HepG2 (cell line): ENCODE data around the gene C9orf40. TPM values are rescaled to one million over a fixed set of nuclear protein-coding genes. Genes with fewer than 3 reads are reported as not detected.

ENCODE experiments used
- CEBPG ChIP-seq: IDR thresholded peaks from 2 replicates; pipeline ENCODE4 v1.6.1; 2016
- IKZF5 ChIP-seq: IDR thresholded peaks from 2 replicates; pipeline ENCODE4 v1.6.1; 2018; ENCODE audit warnings: missing genetic modification reagents, mild to moderate bottlenecking, missing compliant biosample characterization
- JARID2 ChIP-seq: sonication (generic); formaldehyde crosslinking; IDR thresholded peaks from 2 replicates; pipeline ENCODE4 v1.8.1; 2023; ENCODE audit warnings: missing genetic modification reagents, inconsistent platforms; ENCODE audit not compliant: insufficient replicate concordance
- JUND ChIP-seq: sonication (generic); formaldehyde crosslinking; IDR thresholded peaks from 2 replicates; pipeline ENCODE4 v1.8.0; 2022; ENCODE audit warnings: mild to moderate bottlenecking, missing genetic modification reagents
- KDM3A ChIP-seq: IDR thresholded peaks from 2 replicates; pipeline ENCODE4 v1.6.1; 2018; ENCODE audit warnings: low read depth, missing compliant biosample characterization
- KLF6 ChIP-seq: IDR thresholded peaks from 2 replicates; pipeline ENCODE4 v1.8.0; 2016; ENCODE audit warnings: missing biosample characterization, missing genetic modification reagents
- LBX2 ChIP-seq: sonication (generic); formaldehyde crosslinking; IDR thresholded peaks from 2 replicates; pipeline ENCODE4 v1.5.0; 2020; ENCODE audit warnings: missing genetic modification reagents, mild to moderate bottlenecking, borderline replicate concordance
- MAFF ChIP-seq: IDR thresholded peaks from 2 replicates; pipeline ENCODE4 v1.6.1; 2011; ENCODE audit warnings: low read depth, low read length, improper control_type of control experiment
- MAZ ChIP-seq, 2 experiments: sonication (generic) in 1 of 2; formaldehyde crosslinking in 1 of 2; IDR thresholded peaks; 2 replicates each; pipeline versions ENCODE4 v1.5.0 to v1.6.1; 2012 to 2020; ENCODE audit warnings: low read depth in 2 of 2, mild to moderate bottlenecking in 2 of 2, borderline replicate concordance in 1 of 2, improper control_type of control experiment in 1 of 2, low read length in 1 of 2, missing genetic modification reagents in 1 of 2, moderate library complexity in 1 of 2
- MIER2 ChIP-seq: IDR thresholded peaks from 2 replicates; pipeline ENCODE4 v1.6.1; 2016; ENCODE audit warnings: missing biosample characterization, missing genetic modification reagents
- MIER3 ChIP-seq: IDR thresholded peaks from 2 replicates; pipeline ENCODE4 v1.6.1; 2016; ENCODE audit warnings: missing compliant biosample characterization, borderline replicate concordance
- NPAS2 ChIP-seq: sonication (generic); formaldehyde crosslinking; IDR thresholded peaks from 2 replicates; pipeline ENCODE4 v1.8.0; 2022; ENCODE audit warnings: mild to moderate bottlenecking, missing genetic modification reagents, borderline replicate concordance
- PHB2 ChIP-seq: fragments of 450-650 bp; IDR thresholded peaks from 2 replicates; pipeline ENCODE4 v1.6.1; 2018; ENCODE audit not compliant: partially characterized antibody
- PHF21A ChIP-seq: sonication (generic); formaldehyde crosslinking; IDR thresholded peaks from 2 replicates; pipeline ENCODE4 v1.5.0; 2020; ENCODE audit warnings: mild to moderate bottlenecking, missing genetic modification reagents
- SALL2 ChIP-seq: sonication (generic); formaldehyde crosslinking; IDR thresholded peaks from 2 replicates; pipeline ENCODE4 v1.8.1; 2023; ENCODE audit warnings: mild to moderate bottlenecking, missing genetic modification reagents, inconsistent platforms
- SNAPC5 ChIP-seq: sonication (generic); formaldehyde crosslinking; IDR thresholded peaks from 2 replicates; pipeline ENCODE4 v1.8.1; 2023; ENCODE audit warnings: mild to moderate bottlenecking, missing genetic modification reagents, borderline replicate concordance
- ZFAT ChIP-seq: sonication (generic); formaldehyde crosslinking; conservative IDR thresholded peaks from 2 replicates; pipeline ENCODE4 v1.8.1; 2023; ENCODE audit warnings: missing genetic modification reagents, inconsistent platforms
- ZNF552 ChIP-seq: sonication (generic); formaldehyde crosslinking; IDR thresholded peaks from 2 replicates; pipeline ENCODE4 v1.9.0; 2022; ENCODE audit warnings: missing genetic modification reagents, mild to moderate bottlenecking, borderline replicate concordance
- ZNF564 ChIP-seq: sonication (generic); formaldehyde crosslinking; IDR thresholded peaks from 2 replicates; pipeline ENCODE4 v1.8.1; 2023; ENCODE audit warnings: mild to moderate bottlenecking, missing genetic modification reagents
- ZNF709 ChIP-seq: sonication (generic); formaldehyde crosslinking; IDR thresholded peaks from 2 replicates; pipeline ENCODE4 v1.5.0; 2020; ENCODE audit warnings: mild to moderate bottlenecking, missing genetic modification reagents
- ZNF784 ChIP-seq: sonication (generic); formaldehyde crosslinking; IDR thresholded peaks from 2 replicates; pipeline ENCODE4 v1.5.1; 2020; ENCODE audit warnings: missing genetic modification reagents, mild to moderate bottlenecking, borderline replicate concordance
- ZNF788 ChIP-seq: sonication (generic); formaldehyde crosslinking; IDR thresholded peaks from 2 replicates; pipeline ENCODE4 v1.5.0; 2020; ENCODE audit warnings: mild to moderate bottlenecking, missing genetic modification reagents, borderline replicate concordance
- ZNF878 ChIP-seq: sonication (generic); formaldehyde crosslinking; IDR thresholded peaks from 2 replicates; pipeline ENCODE4 v1.8.1; 2023; ENCODE audit warnings: mild to moderate bottlenecking, missing genetic modification reagents, moderate library complexity
- polyA plus RNA-seq, 8 experiments: library from polyadenylated mRNA; depleted of rRNA in 3 of 8; stranded (reverse) in 7 of 8; unstranded in 1 of 8; fragments of >200 nt; fragmentation: Illumina TruSeq in 4 of 8; extraction: Trizol in 4 of 8; gene quantifications; 2 replicates each; pipeline versions ENCODE4 v1.2.1 to v1.2.3, GENCODE V29; 2011 to 2016; ENCODE audit warnings: low read depth in 4 of 8, missing spikeins in 1 of 8, mixed read lengths in 1 of 8; ENCODE audit not compliant: insufficient read depth in 1 of 8
- total RNA-seq, 5 experiments: library from RNA; depleted of rRNA; stranded (reverse); fragments of >200 nt; fragmentation: Illumina TruSeq; extraction: Trizol; gene quantifications; 2 replicates each; pipeline ENCODE4 v1.2.3, GENCODE V29; 2016; ENCODE audit warnings: low read depth in 1 of 5
- TF ChIP-seq, protein P1 (sequence below): sonication (generic); formaldehyde crosslinking; IDR thresholded peaks from 2 replicates; pipeline ENCODE4 v1.4.0; 2020; ENCODE audit warnings: missing genetic modification reagents, low read depth, mild to moderate bottlenecking, borderline replicate concordance
- TF ChIP-seq, protein P2 (sequence below): conservative IDR thresholded peaks from 2 replicates; pipeline ENCODE4 v1.6.1; 2018; ENCODE audit warnings: missing genetic modification reagents

Gene C9orf40
- total and polyA plus RNA-seq, 2 of the 13 experiments (the other 11 are each of a cell fraction or from before 2014, with no cell fraction given): 3.0 to 13.5 TPM

DNA sequence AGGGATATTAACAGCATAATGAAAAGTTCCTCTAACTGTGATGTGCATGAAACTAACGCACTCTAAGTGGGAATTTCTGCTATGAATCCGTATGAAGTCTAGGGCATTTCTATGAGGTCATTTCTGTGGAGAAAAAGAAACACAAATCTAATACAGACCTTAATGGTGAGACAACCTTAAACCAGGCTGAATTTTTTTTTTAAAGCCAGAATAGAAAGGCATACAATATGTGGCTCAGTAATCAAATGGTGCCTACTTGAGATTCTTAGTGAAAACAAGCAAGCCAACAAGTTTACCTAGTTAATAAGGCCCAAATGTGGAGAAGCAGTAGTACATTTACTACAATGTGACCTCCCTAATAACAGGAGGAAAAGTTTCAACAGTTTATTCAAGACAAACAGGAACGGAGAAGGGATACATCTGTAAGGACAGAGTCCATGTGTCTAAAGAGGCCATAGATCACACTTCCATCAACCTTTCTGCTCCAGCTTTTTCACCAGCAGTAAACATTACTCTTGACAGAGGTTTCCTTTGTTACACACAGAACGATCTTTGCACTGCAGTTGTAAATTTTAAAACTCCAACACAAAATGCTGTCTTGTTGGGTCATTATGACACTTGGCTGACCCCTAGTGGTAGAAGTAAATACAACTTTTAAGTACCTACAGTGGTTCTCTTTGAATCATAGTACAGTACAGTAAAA, 49.2 kb upstream of the C9orf40 start (continued):
- TF ChIP-seq LBX2 (no peak), ZNF788 (CRISPR knock-in tag) (no peak), ZNF878 (peak; percentile 66; the same call in 1 of the 2 replicates), ZNF552 (CRISPR knock-in tag) (no peak), ZNF564 (no peak), IKZF5 (peak; percentile 92), MAFF (0 out of 2 replicates have a peak, but pooled peaks have one; percentile 6), MAZ (IDR thresholded peaks at IDR 0.05; ENCODE audit: borderline replicate concordance, low read depth, low read length) (no peak), MAZ (CRISPR knock-in tag; IDR thresholded peaks at IDR 0.05; ENCODE audit: low read depth) (no peak), SALL2 (CRISPR knock-in tag) (no peak), KLF6 (CRISPR knock-in tag) (peak; percentile 72; the same call in 1 of the 2 replicates), MIER2 (CRISPR knock-in tag) (no peak), CEBPG (peak; percentile 57), ZFAT (no peak), PHB2 (no peak), NPAS2 (CRISPR knock-in tag) (no peak), KDM3A (CRISPR knock-in tag) (0 out of 2 replicates have a peak, but pooled peaks have one; percentile 26), ZNF784 (CRISPR knock-in tag) (no peak), SNAPC5 (CRISPR knock-in tag) (no peak), JARID2 (CRISPR knock-in tag) (no peak), ZNF709 (no peak), JUND (CRISPR knock-in tag) (no peak), PHF21A (CRISPR knock-in tag) (peak; percentile 87), MIER3 (CRISPR knock-in tag) (peak; percentile 82)
- TF ChIP-seq, protein P1, sequence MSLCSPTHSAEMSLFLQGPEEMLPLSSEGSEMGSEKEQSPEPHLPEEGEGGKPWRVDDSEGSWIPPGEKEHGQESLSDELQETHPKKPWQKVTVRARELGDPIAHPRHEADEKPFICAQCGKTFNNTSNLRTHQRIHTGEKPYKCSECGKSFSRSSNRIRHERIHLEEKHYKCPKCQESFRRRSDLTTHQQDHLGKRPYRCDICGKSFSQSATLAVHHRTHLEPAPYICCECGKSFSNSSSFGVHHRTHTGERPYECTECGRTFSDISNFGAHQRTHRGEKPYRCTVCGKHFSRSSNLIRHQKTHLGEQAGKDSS: no peak
- TF ChIP-seq, protein P2, sequence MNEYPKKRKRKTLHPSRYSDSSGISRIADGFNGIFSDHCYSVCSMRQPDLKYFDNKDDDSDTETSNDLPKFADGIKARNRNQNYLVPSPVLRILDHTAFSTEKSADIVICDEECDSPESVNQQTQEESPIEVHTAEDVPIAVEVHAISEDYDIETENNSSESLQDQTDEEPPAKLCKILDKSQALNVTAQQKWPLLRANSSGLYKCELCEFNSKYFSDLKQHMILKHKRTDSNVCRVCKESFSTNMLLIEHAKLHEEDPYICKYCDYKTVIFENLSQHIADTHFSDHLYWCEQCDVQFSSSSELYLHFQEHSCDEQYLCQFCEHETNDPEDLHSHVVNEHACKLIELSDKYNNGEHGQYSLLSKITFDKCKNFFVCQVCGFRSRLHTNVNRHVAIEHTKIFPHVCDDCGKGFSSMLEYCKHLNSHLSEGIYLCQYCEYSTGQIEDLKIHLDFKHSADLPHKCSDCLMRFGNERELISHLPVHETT (CRISPR knock-in tag): peak; percentile 72; the same call in 1 of the 2 replicates
